Measurements from ENCODE around the gene MOGAT2. TPM values are rescaled to one million over a fixed set of nuclear protein-coding genes. Genes with fewer than 3 reads are reported as not detected.

Gene MOGAT2
- total RNA-seq, 2 donors from 2014 or later, result not detected

DNA sequence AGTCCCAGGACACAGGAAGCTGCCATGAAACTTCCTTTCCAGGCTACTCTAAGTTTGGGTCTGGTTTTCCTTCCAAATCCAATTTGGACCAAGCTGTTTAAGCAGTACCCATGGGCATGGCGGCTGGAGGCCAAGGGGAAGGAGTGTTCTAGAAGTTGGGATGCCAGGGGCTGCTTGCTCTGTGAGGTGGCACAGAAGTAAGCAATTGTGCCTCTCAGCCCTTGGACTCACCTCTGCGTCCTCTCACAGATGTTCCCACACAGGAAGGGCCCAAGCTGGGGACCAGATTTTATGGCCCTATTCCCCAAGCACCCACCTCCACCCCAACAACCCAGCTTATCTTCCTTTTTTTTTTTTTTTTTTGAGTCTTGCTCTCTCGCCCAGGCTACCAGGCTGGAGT lies 47.5 kb downstream of the MOGAT2 start:
- Histone ChIP-seq H3K4me3 (no peak overlapping the region), H3K9me3 (no peaks in the 10 kb centered on the region), H3K27ac (no peak overlapping the region), H3K36me3 (no peaks in the 10 kb centered on the region), H3K27me3 (replicated peaks; ENCODE audit: insufficient read depth) (no peaks in the 10 kb centered on the region), H3K4me1 (ENCODE audit: control insufficient read depth in 1 of 2, low read depth in 2 of 2) (peaks cover 6 to 22% of the 10 kb centered on the region in 2 donors)
- TF ChIP-seq, protein P1, sequence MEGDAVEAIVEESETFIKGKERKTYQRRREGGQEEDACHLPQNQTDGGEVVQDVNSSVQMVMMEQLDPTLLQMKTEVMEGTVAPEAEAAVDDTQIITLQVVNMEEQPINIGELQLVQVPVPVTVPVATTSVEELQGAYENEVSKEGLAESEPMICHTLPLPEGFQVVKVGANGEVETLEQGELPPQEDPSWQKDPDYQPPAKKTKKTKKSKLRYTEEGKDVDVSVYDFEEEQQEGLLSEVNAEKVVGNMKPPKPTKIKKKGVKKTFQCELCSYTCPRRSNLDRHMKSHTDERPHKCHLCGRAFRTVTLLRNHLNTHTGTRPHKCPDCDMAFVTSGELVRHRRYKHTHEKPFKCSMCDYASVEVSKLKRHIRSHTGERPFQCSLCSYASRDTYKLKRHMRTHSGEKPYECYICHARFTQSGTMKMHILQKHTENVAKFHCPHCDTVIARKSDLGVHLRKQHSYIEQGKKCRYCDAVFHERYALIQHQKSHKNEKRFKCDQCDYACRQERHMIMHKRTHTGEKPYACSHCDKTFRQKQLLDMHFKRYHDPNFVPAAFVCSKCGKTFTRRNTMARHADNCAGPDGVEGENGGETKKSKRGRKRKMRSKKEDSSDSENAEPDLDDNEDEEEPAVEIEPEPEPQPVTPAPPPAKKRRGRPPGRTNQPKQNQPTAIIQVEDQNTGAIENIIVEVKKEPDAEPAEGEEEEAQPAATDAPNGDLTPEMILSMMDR (IDR thresholded peaks at IDR 0.05), result no peak
- ATAC-seq (ENCODE audit: insufficient number of reproducible peaks, low FRiP score, low read depth), result no peak
- DNase-seq (ENCODE audit: low spot score), result no peak

DNA sequence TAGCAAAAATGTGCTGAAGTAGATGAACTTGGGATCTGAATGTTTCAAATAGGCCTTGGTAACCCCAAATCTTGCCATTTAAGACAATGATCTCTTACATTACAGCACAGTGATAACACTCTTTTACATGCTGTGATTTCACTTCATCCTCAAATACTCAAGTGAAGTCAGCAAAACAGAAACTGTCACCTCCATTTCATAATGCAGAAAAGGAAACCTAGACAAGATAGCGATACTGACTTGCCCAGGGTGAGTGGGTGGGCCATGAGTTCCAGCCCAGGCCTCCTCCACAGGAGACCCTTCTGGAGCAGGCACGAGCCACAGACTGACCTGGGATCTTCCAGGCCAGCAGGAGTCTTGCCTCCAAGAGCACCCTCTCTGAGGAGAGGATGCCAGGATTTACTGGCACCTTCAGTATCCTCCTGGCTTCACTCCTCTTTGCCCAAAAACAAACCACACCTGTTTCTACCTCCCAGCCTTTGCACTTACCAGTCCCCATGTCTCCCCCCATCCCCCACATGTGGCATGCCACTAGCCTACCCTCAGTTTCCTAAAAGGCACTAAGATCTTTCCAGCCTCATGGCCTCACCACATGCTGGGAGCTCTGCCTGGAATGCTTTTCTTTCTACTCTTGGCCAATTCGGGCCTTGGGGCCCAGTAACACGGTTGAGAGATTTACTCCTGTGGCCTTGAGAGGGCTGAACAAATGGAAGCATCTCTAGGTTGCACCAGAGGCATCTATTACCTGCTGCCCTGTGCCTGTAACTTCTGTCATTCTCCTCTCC lies 49.0 kb downstream of the MOGAT2 start:
- Histone ChIP-seq H3K36me3 (no peaks in the 10 kb centered on the region), H3K27ac (no peak overlapping the region), H3K4me3 (no peak overlapping the region), H3K9me3 (no peaks in the 10 kb centered on the region), H3K27me3 (replicated peaks; ENCODE audit: insufficient read depth) (no peaks in the 10 kb centered on the region), H3K4me1 (ENCODE audit: control insufficient read depth in 1 of 2, low read depth in 2 of 2) (peaks cover 6 to 22% of the 10 kb centered on the region in 2 donors)
- ATAC-seq (ENCODE audit: insufficient number of reproducible peaks, low FRiP score, low read depth) (no peak), DNase-seq (ENCODE audit: low spot score) (no peak)
- TF ChIP-seq, protein P1 (IDR thresholded peaks at IDR 0.05), result no peak

DNA sequence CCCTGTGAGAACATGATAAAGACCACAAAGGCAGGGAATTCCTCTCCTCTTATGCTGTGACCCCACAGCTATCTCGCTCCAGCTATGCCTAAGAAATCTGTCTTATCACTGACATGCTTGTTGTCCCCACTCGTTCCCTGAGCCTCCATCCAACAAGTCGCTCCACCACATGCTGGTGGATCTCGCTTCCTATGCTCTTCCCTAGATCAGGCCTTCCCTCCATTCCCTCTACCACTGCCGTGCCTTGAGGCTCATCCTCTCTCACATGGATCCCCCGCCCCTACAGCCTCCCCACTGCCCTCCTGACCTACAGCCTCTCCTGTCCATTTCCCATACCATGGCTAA lies 49.6 kb downstream of the MOGAT2 start:
- H3K9me3 ChIP-seq, result no peaks in the 10 kb centered on the region
- H3K36me3 ChIP-seq, result no peaks in the 10 kb centered on the region
- no peak overlapping the region for H3K27ac ChIP-seq
- no peak for ATAC-seq (ENCODE audit: insufficient number of reproducible peaks, low FRiP score, low read depth)
- no peak for DNase-seq (ENCODE audit: low spot score)
- H3K4me1 ChIP-seq (ENCODE audit: control insufficient read depth in 1 of 2, low read depth in 2 of 2), result peaks cover 6 to 22% of the 10 kb centered on the region in 2 donors
- TF ChIP-seq, protein P1 (IDR thresholded peaks at IDR 0.05), result no peak
- H3K27me3 ChIP-seq (replicated peaks; ENCODE audit: insufficient read depth), result no peaks in the 10 kb centered on the region
- no peak overlapping the region for H3K4me3 ChIP-seq

DNA sequence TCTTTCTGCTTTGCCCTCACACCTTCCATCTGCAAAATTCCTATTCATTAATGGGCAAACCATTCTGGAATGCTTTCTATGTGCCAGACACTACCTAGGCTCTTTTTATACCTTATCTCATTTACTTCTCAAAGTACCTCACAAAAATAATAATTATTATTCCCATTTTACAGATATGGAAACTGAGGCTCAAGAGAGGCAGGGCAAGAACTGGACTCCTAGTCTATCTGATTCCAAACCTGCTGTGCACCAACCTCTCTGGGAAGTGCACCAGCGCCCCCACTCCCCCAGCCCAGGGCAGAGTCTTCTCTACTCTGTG lies 50.1 kb downstream of the MOGAT2 start:
- H3K9me3 ChIP-seq, result no peaks in the 10 kb centered on the region
- TF ChIP-seq, protein P1 (IDR thresholded peaks at IDR 0.05), result no peak
- peaks cover 6 to 22% of the 10 kb centered on the region in 2 donors for H3K4me1 ChIP-seq (ENCODE audit: control insufficient read depth in 1 of 2, low read depth in 2 of 2)
- H3K27me3 ChIP-seq (replicated peaks; ENCODE audit: insufficient read depth), result no peaks in the 10 kb centered on the region
- ATAC-seq (ENCODE audit: insufficient number of reproducible peaks, low FRiP score, low read depth) (no peak), DNase-seq (ENCODE audit: low spot score) (no peak)
- H3K4me3 ChIP-seq, result peak overlapping the region; percentile 73
- H3K36me3 ChIP-seq, result no peaks in the 10 kb centered on the region
- no peak overlapping the region for H3K27ac ChIP-seq

DNA sequence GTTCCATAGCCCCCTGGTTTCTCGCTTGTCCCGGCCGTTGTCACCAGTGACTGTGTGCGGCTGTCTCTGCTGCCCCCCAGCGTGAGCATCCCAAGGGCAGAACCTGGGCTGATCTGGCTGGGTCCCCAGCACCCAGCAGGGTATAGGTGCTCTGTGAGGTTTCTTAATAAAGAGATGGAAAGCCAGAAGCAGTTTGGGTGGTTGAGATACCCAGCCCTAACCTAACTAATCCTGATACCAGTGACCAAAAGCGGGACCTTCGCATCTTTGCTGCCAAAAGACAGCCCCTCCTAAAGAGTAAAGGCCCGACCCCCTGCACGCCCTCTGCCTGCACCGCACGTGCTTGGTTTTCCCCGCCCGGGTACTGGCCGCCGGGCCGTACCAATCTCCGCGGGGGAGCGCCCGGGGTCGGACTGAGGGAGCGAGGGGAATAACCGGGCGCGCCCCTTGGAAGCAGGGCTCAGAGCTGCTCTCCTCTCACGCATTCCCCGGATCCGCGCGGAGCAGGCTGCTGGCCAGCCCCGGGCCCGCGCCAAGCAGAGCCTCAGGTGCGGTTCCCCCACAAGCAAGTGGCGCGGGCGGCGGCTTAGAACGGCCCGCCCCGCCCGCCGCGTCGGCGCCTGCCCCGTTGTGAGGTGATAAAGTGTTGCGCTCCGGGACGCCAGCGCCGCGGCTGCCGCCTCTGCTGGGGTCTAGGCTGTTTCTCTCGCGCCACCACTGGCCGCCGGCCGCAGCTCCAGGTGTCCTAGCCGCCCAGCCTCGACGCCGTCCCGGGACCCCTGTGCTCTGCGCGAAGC lies 50.7 kb downstream of the MOGAT2 start, which contains the start of gene DGAT2:
TSS of gene DGAT2 (plus strand) at position 667 of the 797 bp plus-strand sequence. CDS start 214 bp downstream, outside the sequence.
- H3K27me3 ChIP-seq (replicated peaks; ENCODE audit: insufficient read depth), result no peaks in the 10 kb centered on the region
- TF ChIP-seq, protein P1 (IDR thresholded peaks at IDR 0.05), result peak; percentile 22
- peaks cover 6 to 22% of the 10 kb centered on the region in 2 donors for H3K4me1 ChIP-seq (ENCODE audit: control insufficient read depth in 1 of 2, low read depth in 2 of 2)
- H3K36me3 ChIP-seq, result no peaks in the 10 kb centered on the region
- DNase-seq (ENCODE audit: low spot score), result no peak
- peak within 1 kb of the TSS; percentile 73 for H3K4me3 ChIP-seq
- no peaks in the 10 kb centered on the region for H3K9me3 ChIP-seq
- peak within 1 kb of the TSS in 1 of 2 donors; percentile 5 for H3K27ac ChIP-seq
- ATAC-seq (ENCODE audit: insufficient number of reproducible peaks, low FRiP score, low read depth), result peak; percentile 63
